Retinal pigment epithelial cell (primary cell): ENCODE measurements around the gene KRTAP2-3.
"Not testable (repeated sequence)": the region's sequence is repeated elsewhere in the genome, so short reads cannot be mapped to it uniquely, and the experiment has no call there.

Experiments
- DNase-seq: peaks from one replicate; pipeline ENCODE4 v3.0.0-alpha.2; 2010; ENCODE audit warnings: low read depth
- H3K4me3 ChIP-seq: 2 replicates; pipeline ENCODE4 v1.5.1; 2011; ENCODE audit warnings: mild to moderate bottlenecking, low read length, control low read depth, moderate library complexity
- CTCF ChIP-seq: conservative IDR thresholded peaks from 2 replicates; pipeline ENCODE4 v1.5.1; 2011; ENCODE audit warnings: low read depth, low read length, control low read depth, inconsistent platforms

The KRTAP2-3 gene

GRCh38 chr17:41073676-41074075, 13.8 kb upstream of the KRTAP2-3 start:
- DNase-seq = no peak
- H3K4me3 ChIP-seq = no peak overlapping the region
- no peak for TF ChIP-seq CTCF

- no peak for TF ChIP-seq CTCF
- no peak overlapping the region for H3K4me3 ChIP-seq
- no peak for DNase-seq
Observed at GRCh38 chr17:41071606-41072360, 11.9 kb upstream of the KRTAP2-3 start.

- TF ChIP-seq CTCF = no peak
- no peak for DNase-seq
- H3K4me3 ChIP-seq = no peak overlapping the region
Observed at GRCh38 chr17:41069031-41069430, 9.1 kb upstream of the KRTAP2-3 start.

GRCh38 chr17:41067281-41067680, 7.4 kb upstream of the KRTAP2-3 start:
- DNase-seq = no peak
- H3K4me3 ChIP-seq = no peak overlapping the region
- no peak for TF ChIP-seq CTCF

GRCh38 chr17:41065829-41066624, 6.1 kb upstream of the KRTAP2-3 start, which contains the start of gene KRTAP2-4:
KRTAP2-4 (minus strand) TSS chr17:41065879; CDS start chr17:41065845, 34 bp downstream.
- TF ChIP-seq CTCF = no peak
- no peak within 1 kb of the TSS for H3K4me3 ChIP-seq
- no peak for DNase-seq

- not testable (repeated sequence) for DNase-seq, H3K4me3 ChIP-seq
Observed at GRCh38 chr17:41065016-41065689, 5.2 kb upstream of the KRTAP2-3 start.

GRCh38 chr17:41064301-41064700, 4.4 kb upstream of the KRTAP2-3 start:
- no peak for TF ChIP-seq CTCF
- no peak overlapping the region for H3K4me3 ChIP-seq

More at GRCh38 chr17:41064301-41064700, 4.4 kb upstream of the KRTAP2-3 start:
- no peak for DNase-seq
